ENCODE measurements around the gene KCNQ1OT1. TPM values are rescaled to one million over a fixed set of nuclear protein-coding genes. Genes with fewer than 3 reads are reported as not detected.

The KCNQ1OT1 gene
- total RNA-seq, 4 donors from 2014 or later = 0.16 to 0.61 (median 0.30) TPM

- no peaks in the 10 kb centered on the region for H3K36me3 ChIP-seq
- in situ Hi-C loops (cut with MboI; ENCODE audit: low sequenced_read_pairs in 4 of 4) (loop anchor here in 3 of 4 donors (25.0 kb wide), 1 partner anchor 194 kb away; the partner anchor contains the start of gene CDKN1C (in 3 of the 3)), intact Hi-C loops (cut with DNase I; ENCODE audit: low total_unique reads) (no loop called here)
- ATAC-seq (no peak), DNase-seq (peak in 1 of 2 donors; percentile 9)
- no peak overlapping the region for H3K4me3 ChIP-seq
- TF ChIP-seq POLR2A (IDR thresholded peaks at IDR 0.05) (no peak), CTCF (IDR thresholded peaks at IDR 0.05 in 4 of 5, conservative IDR thresholded peaks at IDR 0.05 in 1 of 5) (no peak)
- H3K27me3 ChIP-seq = no peaks in the 10 kb centered on the region
- H3K27ac ChIP-seq = no peak overlapping the region
- H3K4me1 ChIP-seq = peaks cover 20 to 36% of the 10 kb centered on the region in 2 donors
- H3K9me3 ChIP-seq = no peaks in the 10 kb centered on the region
Observed at GRCh38 chr11:2693271-2694261, 6.2 kb downstream of the KCNQ1OT1 start.

GRCh38 chr11:2691991-2692875, 7.6 kb downstream of the KCNQ1OT1 start:
- Histone ChIP-seq H3K9me3 (no peaks in the 10 kb centered on the region), H3K27ac (no peak overlapping the region), H3K4me1 (peaks cover 28% of the 10 kb centered on the region in 2 donors), H3K36me3 (no peaks in the 10 kb centered on the region), H3K4me3 (no peak overlapping the region), H3K27me3 (no peaks in the 10 kb centered on the region)
- TF ChIP-seq CTCF (IDR thresholded peaks at IDR 0.05 in 4 of 5, conservative IDR thresholded peaks at IDR 0.05 in 1 of 5) = peak in 2 of 5 experiments; percentile 20 to 24
- TF ChIP-seq POLR2A (IDR thresholded peaks at IDR 0.05) = no peak
- no peak for ATAC-seq
- DNase-seq = peak in 1 of 2 donors; percentile 5
- intact Hi-C loops (cut with DNase I; ENCODE audit: low total_unique reads) = no loop called here
- in situ Hi-C loops (cut with MboI; ENCODE audit: low sequenced_read_pairs in 4 of 4) = loop anchor here in 3 of 4 donors (25.0 kb wide), 1 partner anchor 195 kb away; the partner anchor contains the start of gene CDKN1C (in 3 of the 3)

- no peak for TF ChIP-seq CTCF (IDR thresholded peaks at IDR 0.05 in 4 of 5, conservative IDR thresholded peaks at IDR 0.05 in 1 of 5)
- H3K36me3 ChIP-seq = no peaks in the 10 kb centered on the region
- no peak overlapping the region for H3K4me3 ChIP-seq
- DNase-seq = peak in 1 of 2 donors; percentile 1
- intact Hi-C loops (cut with DNase I; ENCODE audit: low total_unique reads) (no loop called here), in situ Hi-C loops (cut with MboI; ENCODE audit: low sequenced_read_pairs in 4 of 4) (loop anchor here in 3 of 4 donors (25.0 kb wide), 1 partner anchor 196 kb away; the partner anchor contains the start of gene CDKN1C (in 3 of the 3))
- no peak overlapping the region for H3K27ac ChIP-seq
- H3K9me3 ChIP-seq = no peaks in the 10 kb centered on the region
- ATAC-seq = no peak
- H3K4me1 ChIP-seq = peaks cover 28% of the 10 kb centered on the region in 2 donors
- no peaks in the 10 kb centered on the region for H3K27me3 ChIP-seq
Observed at GRCh38 chr11:2691355-2691761, 8.4 kb downstream of the KCNQ1OT1 start.

- Histone ChIP-seq H3K27me3 (no peaks in the 10 kb centered on the region), H3K36me3 (no peaks in the 10 kb centered on the region), H3K4me1 (peaks cover 27 to 28% of the 10 kb centered on the region in 2 donors), H3K4me3 (no peak overlapping the region), H3K9me3 (no peaks in the 10 kb centered on the region), H3K27ac (no peak overlapping the region)
- ATAC-seq = no peak
- no peak for TF ChIP-seq POLR2A (IDR thresholded peaks at IDR 0.05)
- TF ChIP-seq CTCF (IDR thresholded peaks at IDR 0.05 in 4 of 5, conservative IDR thresholded peaks at IDR 0.05 in 1 of 5) = no peak
- in situ Hi-C loops (cut with MboI; ENCODE audit: low sequenced_read_pairs in 4 of 4) (loop anchor here in 3 of 4 donors (25.0 kb wide), 1 partner anchor 197 kb away; the partner anchor contains the start of gene CDKN1C (in 3 of the 3)), intact Hi-C loops (cut with DNase I; ENCODE audit: low total_unique reads) (no loop called here)
- peak in 1 of 2 donors; percentile 2 for DNase-seq
Observed at GRCh38 chr11:2690596-2691354, 9.0 kb downstream of the KCNQ1OT1 start.

Data from gastrocnemius medialis (tissue), 4 donors.